ENCODE data around the gene MCF2L2.
"Not testable (repeated sequence)": the region's sequence is repeated elsewhere in the genome, so short reads cannot be mapped to it uniquely, and the experiment has no call there.

The MCF2L2 gene

DNA sequence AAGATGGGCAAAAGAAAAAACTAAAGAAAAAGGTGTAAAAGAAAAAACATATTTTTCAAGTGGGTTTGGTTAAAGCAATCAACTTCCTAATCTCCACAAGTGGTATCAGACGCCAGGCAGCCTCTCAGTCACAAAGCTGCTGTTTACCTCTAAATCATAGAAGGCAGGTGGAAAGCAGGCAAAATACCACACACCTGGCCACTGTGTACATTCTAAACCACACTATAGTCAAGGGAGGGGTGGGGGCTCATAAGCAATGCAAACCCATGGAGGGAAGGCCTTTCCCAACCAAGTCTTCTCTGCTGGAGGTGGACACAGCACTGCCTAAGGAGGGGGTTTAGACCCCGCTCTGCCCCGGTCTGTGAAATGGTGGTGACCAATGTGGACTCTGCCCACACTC is 50.4 kb downstream of the MCF2L2 start:
- H3K4me3 ChIP-seq (replicated peaks; ENCODE audit: low read depth, low read length) = no peak overlapping the region
- DNase-seq (ENCODE audit: low read depth) = no peak
- TF ChIP-seq, protein P1, sequence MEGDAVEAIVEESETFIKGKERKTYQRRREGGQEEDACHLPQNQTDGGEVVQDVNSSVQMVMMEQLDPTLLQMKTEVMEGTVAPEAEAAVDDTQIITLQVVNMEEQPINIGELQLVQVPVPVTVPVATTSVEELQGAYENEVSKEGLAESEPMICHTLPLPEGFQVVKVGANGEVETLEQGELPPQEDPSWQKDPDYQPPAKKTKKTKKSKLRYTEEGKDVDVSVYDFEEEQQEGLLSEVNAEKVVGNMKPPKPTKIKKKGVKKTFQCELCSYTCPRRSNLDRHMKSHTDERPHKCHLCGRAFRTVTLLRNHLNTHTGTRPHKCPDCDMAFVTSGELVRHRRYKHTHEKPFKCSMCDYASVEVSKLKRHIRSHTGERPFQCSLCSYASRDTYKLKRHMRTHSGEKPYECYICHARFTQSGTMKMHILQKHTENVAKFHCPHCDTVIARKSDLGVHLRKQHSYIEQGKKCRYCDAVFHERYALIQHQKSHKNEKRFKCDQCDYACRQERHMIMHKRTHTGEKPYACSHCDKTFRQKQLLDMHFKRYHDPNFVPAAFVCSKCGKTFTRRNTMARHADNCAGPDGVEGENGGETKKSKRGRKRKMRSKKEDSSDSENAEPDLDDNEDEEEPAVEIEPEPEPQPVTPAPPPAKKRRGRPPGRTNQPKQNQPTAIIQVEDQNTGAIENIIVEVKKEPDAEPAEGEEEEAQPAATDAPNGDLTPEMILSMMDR (IDR thresholded peaks at IDR 0.05; ENCODE audit: low read length, missing control alignments) = no peak

GRCh38 chr3:183377307-183377959 is 51.0 kb downstream of the MCF2L2 start:
- no peak for DNase-seq (ENCODE audit: low read depth)
- TF ChIP-seq, protein P1 (IDR thresholded peaks at IDR 0.05; ENCODE audit: low read length, missing control alignments) = no peak
- H3K4me3 ChIP-seq (replicated peaks; ENCODE audit: low read depth, low read length) = no peak overlapping the region

GRCh38 chr3:183375787-183376186 is 52.6 kb downstream of the MCF2L2 start:
- no peak for DNase-seq (ENCODE audit: low read depth)
- TF ChIP-seq, protein P1 (IDR thresholded peaks at IDR 0.05; ENCODE audit: low read length, missing control alignments) = no peak
- no peak overlapping the region for H3K4me3 ChIP-seq (replicated peaks; ENCODE audit: low read depth, low read length)

DNA sequence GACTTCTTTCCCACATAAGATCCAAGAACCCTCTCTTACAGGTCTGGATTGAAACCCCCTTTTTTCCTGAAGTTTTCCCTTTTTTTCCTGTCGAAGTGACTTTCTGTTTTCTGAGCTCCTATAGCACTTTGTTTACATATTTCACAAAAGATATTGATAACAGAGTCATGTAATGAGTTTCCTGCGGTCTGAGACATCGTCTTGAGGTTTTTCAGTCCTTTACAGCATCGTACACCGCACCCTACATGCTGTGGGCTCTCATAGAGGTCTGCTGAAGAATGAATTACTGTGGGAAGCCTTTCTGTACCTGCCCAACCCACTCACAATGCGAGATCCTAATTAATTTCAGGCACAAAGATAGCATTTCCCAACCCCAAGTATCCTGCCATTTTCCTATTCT is 53.1 kb downstream of the MCF2L2 start:
- DNase-seq (ENCODE audit: low read depth) = no peak

DNA sequence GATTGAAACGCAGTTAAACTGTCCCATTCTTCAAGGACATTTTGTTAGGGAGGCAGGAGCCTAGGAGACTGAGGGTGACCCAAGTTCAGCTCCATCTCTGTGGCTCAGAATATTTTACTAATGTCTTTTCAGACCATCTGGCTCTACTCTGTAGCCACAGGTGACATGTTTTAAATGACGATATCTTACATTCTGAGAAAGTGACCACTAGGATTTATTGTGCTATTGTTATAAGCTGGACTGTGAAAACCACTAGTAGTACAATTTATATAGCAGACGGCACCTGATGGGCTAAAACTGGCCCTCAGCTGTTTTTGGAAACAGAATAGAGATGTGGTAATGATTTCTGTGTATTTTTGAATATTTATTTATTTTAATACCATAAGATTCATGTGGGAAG is 55.5 kb downstream of the MCF2L2 start:
- H3K4me3 ChIP-seq (replicated peaks; ENCODE audit: low read depth, low read length) = no peak overlapping the region
- TF ChIP-seq, protein P1 (IDR thresholded peaks at IDR 0.05; ENCODE audit: low read length, missing control alignments) = no peak
- DNase-seq (ENCODE audit: low read depth) = no peak

More for the DNA sequence above, 53.1 kb downstream of the MCF2L2 start:
- TF ChIP-seq, protein P1 (IDR thresholded peaks at IDR 0.05; ENCODE audit: low read length, missing control alignments) = no peak
- H3K4me3 ChIP-seq (replicated peaks; ENCODE audit: low read depth, low read length) = no peak overlapping the region

DNA sequence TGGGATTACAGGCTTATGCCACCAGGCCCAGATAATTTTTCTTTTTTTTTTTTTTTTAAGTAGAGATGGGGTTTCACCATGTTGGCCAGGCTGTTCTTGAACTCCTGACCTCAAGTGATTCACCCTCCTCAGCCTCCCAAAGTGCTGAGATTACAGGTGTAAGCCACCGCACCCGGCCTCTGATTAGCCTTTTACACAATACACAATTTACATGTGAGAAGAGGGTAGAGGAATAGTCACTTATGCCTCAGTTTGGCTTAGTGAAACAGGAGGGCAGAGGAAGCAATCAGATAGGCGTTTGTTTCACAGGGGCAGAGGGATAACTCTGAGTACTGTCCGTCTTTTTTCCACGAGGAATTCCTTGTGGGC is 56.8 kb downstream of the MCF2L2 start:
- DNase-seq (ENCODE audit: low read depth); H3K4me3 ChIP-seq (replicated peaks; ENCODE audit: low read depth, low read length): not testable (repeated sequence)

DNA sequence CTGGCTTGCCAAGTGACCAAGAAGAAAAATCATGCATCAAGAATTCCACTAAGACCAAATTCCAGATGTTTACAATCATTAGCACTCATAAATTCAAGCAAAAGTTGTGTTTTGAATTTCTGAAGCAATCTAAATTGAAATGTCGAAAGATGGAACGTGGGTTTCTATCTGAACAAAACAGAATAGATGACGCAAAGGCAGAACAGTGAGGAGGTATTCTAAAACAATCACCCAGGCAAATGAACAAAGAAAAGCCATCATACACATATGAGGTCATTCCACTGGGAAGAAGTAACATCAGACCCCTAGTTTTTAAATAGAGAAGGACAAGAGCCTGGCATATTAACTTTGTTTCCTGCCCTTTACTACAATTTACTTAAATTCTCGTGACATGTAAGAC is 58.0 kb downstream of the MCF2L2 start:
- DNase-seq (ENCODE audit: low read depth) = peak; percentile 79
- TF ChIP-seq, protein P1 (IDR thresholded peaks at IDR 0.05; ENCODE audit: low read length, missing control alignments) = no peak

More for the DNA sequence above, 58.0 kb downstream of the MCF2L2 start:
- H3K4me3 ChIP-seq (replicated peaks; ENCODE audit: low read depth, low read length) = no peak overlapping the region
